ENCODE measurements around the gene ZBTB16.
A peak's percentile ranks its signal among the peaks of the same experiment; 100 is the strongest.

Gene ZBTB16

DNA sequence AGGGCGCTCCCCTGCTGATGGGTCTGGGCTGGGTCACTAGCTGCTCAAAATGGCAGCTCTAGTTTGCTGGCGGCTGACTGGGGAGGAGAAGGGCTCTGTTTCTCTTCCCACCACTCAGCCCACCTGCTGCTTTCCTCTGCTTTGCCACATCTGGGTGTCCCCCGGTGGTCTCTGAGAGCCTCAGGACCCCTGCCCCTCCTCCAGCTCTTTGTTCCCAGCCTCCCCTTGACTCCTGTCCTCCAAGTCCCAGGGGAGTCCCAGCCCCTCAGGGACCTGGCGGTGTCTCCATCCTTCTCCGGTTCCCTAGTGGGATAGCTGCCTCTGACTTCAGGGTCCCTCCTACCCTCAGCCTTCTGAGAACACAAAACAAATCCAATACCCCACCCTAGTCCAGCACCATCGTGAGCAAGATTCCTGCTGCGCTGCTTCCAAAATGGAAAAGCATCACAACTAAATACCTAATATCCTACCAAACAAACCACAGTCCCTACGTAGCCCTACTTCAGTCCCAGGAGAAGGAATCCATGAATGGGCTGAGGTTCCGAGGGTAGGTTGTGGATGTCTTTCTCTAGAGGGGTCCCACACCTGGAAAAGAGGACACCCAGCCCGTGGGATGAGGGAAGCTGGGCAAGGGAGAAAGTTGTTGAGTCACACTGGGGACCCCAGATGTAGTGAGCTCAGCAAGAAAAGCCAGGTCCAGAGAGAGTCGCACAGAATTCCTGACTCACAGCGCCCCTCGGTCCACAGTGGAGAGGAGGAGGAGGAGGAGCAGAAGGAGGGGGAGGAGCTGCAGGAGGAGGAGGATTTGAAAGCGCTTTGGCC is 191.7 kb downstream of the ZBTB16 start:
- Mint-ChIP-seq H3K27ac (peak overlapping the region; percentile 86), H3K4me3 (peak overlapping the region; percentile 43), H3K27me3 (ENCODE audit: low read depth, poor library complexity) (peaks cover 3% of the 10 kb centered on the region), H3K9me3 (no peaks in the 10 kb centered on the region), H3K4me1 (peaks cover 85% of the 10 kb centered on the region), H3K36me3 (ENCODE audit: low read depth) (peaks cover 35% of the 10 kb centered on the region)
- TF ChIP-seq, protein P1, sequence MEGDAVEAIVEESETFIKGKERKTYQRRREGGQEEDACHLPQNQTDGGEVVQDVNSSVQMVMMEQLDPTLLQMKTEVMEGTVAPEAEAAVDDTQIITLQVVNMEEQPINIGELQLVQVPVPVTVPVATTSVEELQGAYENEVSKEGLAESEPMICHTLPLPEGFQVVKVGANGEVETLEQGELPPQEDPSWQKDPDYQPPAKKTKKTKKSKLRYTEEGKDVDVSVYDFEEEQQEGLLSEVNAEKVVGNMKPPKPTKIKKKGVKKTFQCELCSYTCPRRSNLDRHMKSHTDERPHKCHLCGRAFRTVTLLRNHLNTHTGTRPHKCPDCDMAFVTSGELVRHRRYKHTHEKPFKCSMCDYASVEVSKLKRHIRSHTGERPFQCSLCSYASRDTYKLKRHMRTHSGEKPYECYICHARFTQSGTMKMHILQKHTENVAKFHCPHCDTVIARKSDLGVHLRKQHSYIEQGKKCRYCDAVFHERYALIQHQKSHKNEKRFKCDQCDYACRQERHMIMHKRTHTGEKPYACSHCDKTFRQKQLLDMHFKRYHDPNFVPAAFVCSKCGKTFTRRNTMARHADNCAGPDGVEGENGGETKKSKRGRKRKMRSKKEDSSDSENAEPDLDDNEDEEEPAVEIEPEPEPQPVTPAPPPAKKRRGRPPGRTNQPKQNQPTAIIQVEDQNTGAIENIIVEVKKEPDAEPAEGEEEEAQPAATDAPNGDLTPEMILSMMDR (IDR thresholded peaks at IDR 0.05), result no peak
- no peak for DNase-seq

DNA sequence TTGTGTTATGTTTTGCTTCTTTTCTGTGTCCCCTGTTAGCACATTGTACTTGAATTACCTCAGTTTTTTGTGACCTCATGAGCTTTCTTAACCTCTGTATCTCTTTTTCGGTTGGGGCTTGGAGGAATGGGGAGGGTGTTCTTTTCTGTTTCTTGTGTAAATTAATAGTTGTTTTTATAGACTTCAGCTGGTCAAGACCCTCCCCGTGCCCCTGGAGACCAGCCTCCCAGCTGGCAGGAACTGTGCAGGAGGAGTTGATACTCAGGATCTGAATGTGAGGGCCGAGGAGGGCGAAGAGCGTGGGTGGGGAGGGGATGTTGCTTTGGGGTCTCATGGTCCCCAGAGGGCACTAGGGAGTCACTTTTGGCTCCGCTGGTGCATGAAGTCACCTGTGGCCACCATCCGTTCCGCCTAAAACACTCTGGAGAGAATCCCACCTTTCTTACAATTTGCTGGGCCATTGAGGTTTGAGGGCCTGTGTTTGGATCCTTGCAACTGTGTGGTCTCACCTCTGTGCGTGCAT is 192.4 kb downstream of the ZBTB16 start:
- Mint-ChIP-seq H3K9me3 (no peaks in the 10 kb centered on the region), H3K27me3 (ENCODE audit: low read depth, poor library complexity) (peaks cover 3% of the 10 kb centered on the region), H3K4me1 (peaks cover 86% of the 10 kb centered on the region), H3K27ac (peak overlapping the region; percentile 86), H3K4me3 (peak overlapping the region; percentile 43), H3K36me3 (ENCODE audit: low read depth) (peaks cover 28% of the 10 kb centered on the region)
- TF ChIP-seq, protein P1 (IDR thresholded peaks at IDR 0.05), result peak; percentile 12
- DNase-seq, result peak; percentile 42

DNA sequence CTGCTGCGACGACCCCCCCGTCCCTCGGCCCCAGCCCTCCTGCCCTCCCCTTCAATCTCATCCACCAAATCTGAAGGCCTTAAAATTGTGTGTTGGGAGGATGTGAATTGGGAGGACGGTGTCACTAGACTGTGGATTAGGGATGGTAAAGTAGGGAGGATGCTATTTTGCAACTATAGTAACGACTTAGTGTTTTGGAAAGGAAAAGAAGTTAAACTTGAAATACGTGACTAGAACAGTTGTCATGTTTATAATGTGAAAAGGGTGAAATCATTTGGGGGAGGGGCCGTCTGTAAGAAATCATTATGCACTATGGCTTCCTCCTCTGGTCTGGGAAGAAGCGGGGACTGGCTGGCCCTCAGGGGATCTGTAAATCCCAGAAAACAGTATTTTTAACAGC is 193.3 kb downstream of the ZBTB16 start:
- Mint-ChIP-seq H3K4me3 (peak overlapping the region; percentile 25), H3K27ac (no peak overlapping the region), H3K9me3 (no peaks in the 10 kb centered on the region), H3K27me3 (ENCODE audit: low read depth, poor library complexity) (peaks cover 3% of the 10 kb centered on the region), H3K4me1 (peaks cover 89% of the 10 kb centered on the region), H3K36me3 (ENCODE audit: low read depth) (peaks cover 19% of the 10 kb centered on the region)
- DNase-seq, result no peak
- TF ChIP-seq, protein P1 (IDR thresholded peaks at IDR 0.05), result no peak

- Mint-ChIP-seq H3K4me1 (peaks cover 88% of the 10 kb centered on the region), H3K36me3 (ENCODE audit: low read depth) (peaks cover 13% of the 10 kb centered on the region), H3K27ac (no peak overlapping the region), H3K9me3 (no peaks in the 10 kb centered on the region), H3K4me3 (no peak overlapping the region), H3K27me3 (ENCODE audit: low read depth, poor library complexity) (peaks cover 3% of the 10 kb centered on the region)
- TF ChIP-seq, protein P1 (IDR thresholded peaks at IDR 0.05), result no peak
- DNase-seq, result no peak
Observed at GRCh38 chr11:114253771-114254170, 194.3 kb downstream of the ZBTB16 start.

DNA sequence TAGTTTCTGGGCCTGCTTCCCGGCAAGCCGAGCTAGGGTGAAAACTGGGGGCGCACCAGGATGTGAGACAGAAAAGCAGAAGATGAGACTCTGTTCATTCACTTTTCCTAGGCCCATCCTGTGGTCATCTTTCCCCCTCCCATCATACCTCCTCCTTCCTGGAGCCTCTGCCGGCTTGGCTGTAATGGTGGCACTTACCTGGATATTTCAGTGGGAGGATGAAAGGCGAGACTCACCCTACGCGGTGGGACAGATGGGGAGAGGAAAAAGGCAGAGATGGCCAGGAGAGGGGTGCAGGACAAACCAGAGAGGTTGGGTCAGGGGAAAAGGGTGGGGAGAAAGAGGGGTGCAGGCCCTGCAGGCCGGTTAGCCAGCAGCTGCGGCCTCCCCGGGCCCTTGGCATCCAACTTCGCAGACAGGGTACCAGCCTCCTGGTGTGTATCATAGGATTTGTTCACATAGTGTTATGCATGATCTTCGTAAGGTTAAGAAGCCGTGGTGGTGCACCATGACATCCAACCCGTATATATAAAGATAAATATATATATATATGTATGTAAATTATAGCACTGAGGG is 195.1 kb downstream of the ZBTB16 start:
- Mint-ChIP-seq H3K27me3 (ENCODE audit: low read depth, poor library complexity) (peaks cover 3% of the 10 kb centered on the region), H3K27ac (no peak overlapping the region), H3K4me3 (no peak overlapping the region), H3K4me1 (peaks cover 93% of the 10 kb centered on the region), H3K36me3 (ENCODE audit: low read depth) (peaks cover 12% of the 10 kb centered on the region), H3K9me3 (no peaks in the 10 kb centered on the region)
- DNase-seq, result no peak
- TF ChIP-seq, protein P1 (IDR thresholded peaks at IDR 0.05), result no peak
